ENCODE measurements around the gene SEPTIN12. TPM values are rescaled to one million over a fixed set of nuclear protein-coding genes. Genes with fewer than 3 reads are reported as not detected.

The SEPTIN12 gene
- total RNA-seq, 1 experiment from 2014 or later = not detected

DNA sequence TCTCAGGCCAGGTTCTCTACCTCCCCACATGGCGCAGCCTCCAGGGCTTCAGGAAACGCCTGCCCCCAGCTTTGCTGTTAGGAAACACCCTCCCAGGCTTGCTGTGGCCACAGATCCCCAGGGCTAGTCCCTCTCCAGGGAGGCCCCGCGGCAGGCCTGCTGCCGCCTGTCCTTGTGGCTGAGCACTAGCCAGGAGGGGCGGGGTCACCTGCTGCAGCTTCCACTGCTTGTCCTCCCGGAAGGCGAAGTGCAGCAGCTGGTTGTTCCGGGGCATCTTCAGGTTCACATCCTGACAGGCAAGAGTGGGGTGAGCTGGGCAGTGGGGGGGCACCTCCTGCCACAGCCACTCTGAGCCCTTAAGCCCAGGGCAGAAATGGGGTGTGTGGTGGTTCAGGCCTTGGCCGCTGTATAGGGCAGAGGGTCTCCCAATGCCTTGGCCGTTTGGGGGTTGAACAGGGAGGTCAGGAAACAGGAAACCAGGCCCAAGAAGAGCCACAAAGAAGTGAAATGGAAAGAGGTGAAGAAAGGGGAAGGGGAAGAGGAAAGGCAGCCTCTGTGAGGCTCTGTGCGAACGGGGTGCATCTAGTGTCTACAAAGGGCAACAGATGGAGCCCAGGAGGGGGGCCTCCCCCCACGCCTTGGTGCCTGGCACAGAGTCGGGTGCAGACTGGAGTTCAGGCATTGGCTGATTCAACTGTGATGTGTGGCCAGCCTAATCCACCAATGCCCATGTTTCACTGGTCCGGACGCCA, 12.3 kb upstream of the SEPTIN12 start (continued):
- no peak for TF ChIP-seq ESRRA (CRISPR knock-in tag; IDR thresholded peaks at IDR 0.05; ENCODE audit: borderline replicate concordance)
- TF ChIP-seq SMAD3 (CRISPR knock-in tag; IDR thresholded peaks at IDR 0.05; ENCODE audit: borderline replicate concordance) = no peak
- no peak for TF ChIP-seq GTF2I (CRISPR knock-in tag; conservative IDR thresholded peaks at IDR 0.05)

DNA sequence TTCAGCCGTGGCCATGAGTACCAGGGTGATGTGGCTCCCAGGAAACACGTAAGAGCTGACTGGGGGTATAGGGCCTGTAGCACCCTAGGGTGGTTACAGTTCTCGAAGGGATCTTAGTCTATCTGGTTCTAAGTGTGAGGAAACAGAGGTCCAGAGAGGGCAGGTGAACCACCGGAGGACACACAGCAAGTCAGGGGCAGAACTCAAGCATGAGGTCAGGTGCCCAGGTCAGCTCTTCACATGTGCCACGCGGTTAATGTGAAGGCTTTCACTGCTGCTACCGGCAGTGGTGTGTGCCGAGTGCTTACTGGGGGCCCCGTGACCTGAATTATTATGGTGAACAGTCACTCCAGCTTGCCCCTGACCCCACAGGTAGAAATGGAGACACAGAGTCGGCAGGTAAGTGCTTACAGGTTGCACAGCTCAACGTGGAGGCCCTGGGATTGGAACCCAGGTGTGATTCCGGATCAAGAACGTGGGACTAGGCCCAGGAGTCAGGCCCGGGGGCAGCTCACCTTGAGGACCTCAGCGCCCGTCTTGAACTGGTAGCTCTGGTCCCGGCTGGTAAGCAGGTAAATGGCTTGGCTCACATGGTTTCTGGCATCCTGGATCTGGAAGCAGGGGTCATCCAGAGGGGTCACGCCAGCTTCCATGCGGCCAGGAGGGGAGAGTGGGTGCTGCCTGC, 11.2 kb upstream of the SEPTIN12 start:
- DNase-seq (ENCODE audit: low spot score) (no peak), ATAC-seq (no peak)
- no peak overlapping the region for H3K4me3 Mint-ChIP-seq
- H3K4me1 Mint-ChIP-seq = peaks cover 18% of the 10 kb centered on the region
- ChIA-PET POLR2A (no interaction called here), CTCF (no interaction called here)
- peaks cover 4% of the 10 kb centered on the region; the same call in 1 of the 2 replicates for H3K36me3 Mint-ChIP-seq
- no peak for TF ChIP-seq TCF7 (CRISPR knock-in tag; IDR thresholded peaks at IDR 0.05; ENCODE audit: low read depth)
- TF ChIP-seq, protein P1, sequence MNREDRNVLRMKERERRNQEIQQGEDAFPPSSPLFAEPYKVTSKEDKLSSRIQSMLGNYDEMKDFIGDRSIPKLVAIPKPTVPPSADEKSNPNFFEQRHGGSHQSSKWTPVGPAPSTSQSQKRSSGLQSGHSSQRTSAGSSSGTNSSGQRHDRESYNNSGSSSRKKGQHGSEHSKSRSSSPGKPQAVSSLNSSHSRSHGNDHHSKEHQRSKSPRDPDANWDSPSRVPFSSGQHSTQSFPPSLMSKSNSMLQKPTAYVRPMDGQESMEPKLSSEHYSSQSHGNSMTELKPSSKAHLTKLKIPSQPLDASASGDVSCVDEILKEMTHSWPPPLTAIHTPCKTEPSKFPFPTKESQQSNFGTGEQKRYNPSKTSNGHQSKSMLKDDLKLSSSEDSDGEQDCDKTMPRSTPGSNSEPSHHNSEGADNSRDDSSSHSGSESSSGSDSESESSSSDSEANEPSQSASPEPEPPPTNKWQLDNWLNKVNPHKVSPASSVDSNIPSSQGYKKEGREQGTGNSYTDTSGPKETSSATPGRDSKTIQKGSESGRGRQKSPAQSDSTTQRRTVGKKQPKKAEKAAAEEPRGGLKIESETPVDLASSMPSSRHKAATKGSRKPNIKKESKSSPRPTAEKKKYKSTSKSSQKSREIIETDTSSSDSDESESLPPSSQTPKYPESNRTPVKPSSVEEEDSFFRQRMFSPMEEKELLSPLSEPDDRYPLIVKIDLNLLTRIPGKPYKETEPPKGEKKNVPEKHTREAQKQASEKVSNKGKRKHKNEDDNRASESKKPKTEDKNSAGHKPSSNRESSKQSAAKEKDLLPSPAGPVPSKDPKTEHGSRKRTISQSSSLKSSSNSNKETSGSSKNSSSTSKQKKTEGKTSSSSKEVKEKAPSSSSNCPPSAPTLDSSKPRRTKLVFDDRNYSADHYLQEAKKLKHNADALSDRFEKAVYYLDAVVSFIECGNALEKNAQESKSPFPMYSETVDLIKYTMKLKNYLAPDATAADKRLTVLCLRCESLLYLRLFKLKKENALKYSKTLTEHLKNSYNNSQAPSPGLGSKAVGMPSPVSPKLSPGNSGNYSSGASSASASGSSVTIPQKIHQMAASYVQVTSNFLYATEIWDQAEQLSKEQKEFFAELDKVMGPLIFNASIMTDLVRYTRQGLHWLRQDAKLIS (CRISPR knock-in tag; IDR thresholded peaks at IDR 0.05; ENCODE audit: borderline replicate concordance) = no peak
- TF ChIP-seq, protein P2, sequence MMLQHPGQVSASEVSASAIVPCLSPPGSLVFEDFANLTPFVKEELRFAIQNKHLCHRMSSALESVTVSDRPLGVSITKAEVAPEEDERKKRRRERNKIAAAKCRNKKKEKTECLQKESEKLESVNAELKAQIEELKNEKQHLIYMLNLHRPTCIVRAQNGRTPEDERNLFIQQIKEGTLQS (CRISPR knock-in tag; conservative IDR thresholded peaks at IDR 0.05) = no peak
- TF ChIP-seq FOXK1 (CRISPR knock-in tag; IDR thresholded peaks at IDR 0.05) = no peak
- H3K27me3 Mint-ChIP-seq (ENCODE audit: low read depth) = no peaks in the 10 kb centered on the region
- no peaks in the 10 kb centered on the region for H3K9me3 Mint-ChIP-seq
- no peak overlapping the region for H3K27ac Mint-ChIP-seq

DNA sequence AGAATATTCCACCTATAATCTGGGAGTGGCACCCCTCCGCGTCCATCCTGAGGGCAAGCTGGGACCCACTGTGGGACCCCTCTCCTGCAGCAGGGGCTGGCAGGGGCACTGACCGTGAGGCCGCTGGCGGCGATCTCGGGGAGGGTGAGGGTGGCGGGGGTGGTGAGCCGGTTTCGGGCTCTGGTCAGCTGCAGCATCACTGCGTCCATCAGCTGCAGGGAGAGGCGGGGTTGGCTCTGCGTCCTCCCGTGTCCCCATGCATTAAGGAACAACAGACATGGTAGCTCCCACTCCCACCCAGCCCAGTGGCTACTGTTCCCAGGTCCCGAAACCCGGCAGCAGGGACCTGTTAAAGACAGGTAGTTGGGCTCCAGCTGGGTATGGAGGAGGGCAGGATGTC, 10.3 kb upstream of the SEPTIN12 start:
- CTCF ChIA-PET = no interaction called here
- H3K36me3 Mint-ChIP-seq = peaks cover 4% of the 10 kb centered on the region; the same call in 1 of the 2 replicates
- POLR2A ChIA-PET = no interaction called here
- H3K27ac Mint-ChIP-seq = no peak overlapping the region
- ATAC-seq (no peak), DNase-seq (ENCODE audit: low spot score) (no peak)
- no peaks in the 10 kb centered on the region for H3K27me3 Mint-ChIP-seq (ENCODE audit: low read depth)
- peaks cover 15% of the 10 kb centered on the region for H3K4me1 Mint-ChIP-seq
- no peak overlapping the region for H3K4me3 Mint-ChIP-seq
- H3K9me3 Mint-ChIP-seq = no peaks in the 10 kb centered on the region
- no peak for TF ChIP-seq GTF2I (CRISPR knock-in tag; conservative IDR thresholded peaks at IDR 0.05)

DNA sequence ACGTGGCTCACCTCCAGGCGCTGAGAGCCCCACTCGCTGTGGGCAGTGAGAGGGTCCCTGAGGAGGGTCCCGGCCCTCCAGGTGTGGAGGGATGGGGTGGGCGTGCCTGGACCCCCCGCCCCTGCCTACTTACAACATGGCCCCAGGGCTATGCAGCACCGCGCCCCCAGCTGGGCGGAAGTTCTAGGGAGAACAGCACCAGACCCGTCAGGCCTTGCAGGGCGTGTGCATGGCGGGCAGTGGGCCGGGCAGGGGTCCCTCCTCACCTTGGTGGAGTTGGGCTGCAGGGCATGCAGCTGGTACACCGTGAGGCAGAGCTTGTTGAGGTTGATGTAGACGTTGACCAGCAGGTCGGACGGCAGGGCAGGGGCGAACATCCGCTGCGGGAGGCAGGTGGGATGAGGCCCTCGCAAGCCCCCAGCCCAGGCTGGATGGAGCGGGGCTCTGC, 9.7 kb upstream of the SEPTIN12 start:
- H3K4me3 Mint-ChIP-seq = no peak overlapping the region
- no peak for ATAC-seq
- TF ChIP-seq CREM (CRISPR knock-in tag; IDR thresholded peaks at IDR 0.05) (no peak), ELF4 (CRISPR knock-in tag; IDR thresholded peaks at IDR 0.05; ENCODE audit: low read depth) (no peak)
- H3K4me1 Mint-ChIP-seq = peaks cover 9% of the 10 kb centered on the region
- ChIA-PET CTCF (no interaction called here), POLR2A (no interaction called here)
- no peak overlapping the region for H3K27ac Mint-ChIP-seq
- DNase-seq (ENCODE audit: low spot score) = no peak
- no peaks in the 10 kb centered on the region for H3K27me3 Mint-ChIP-seq (ENCODE audit: low read depth)
- no peaks in the 10 kb centered on the region for H3K9me3 Mint-ChIP-seq
- H3K36me3 Mint-ChIP-seq = peaks cover 4% of the 10 kb centered on the region; the same call in 1 of the 2 replicates

DNA sequence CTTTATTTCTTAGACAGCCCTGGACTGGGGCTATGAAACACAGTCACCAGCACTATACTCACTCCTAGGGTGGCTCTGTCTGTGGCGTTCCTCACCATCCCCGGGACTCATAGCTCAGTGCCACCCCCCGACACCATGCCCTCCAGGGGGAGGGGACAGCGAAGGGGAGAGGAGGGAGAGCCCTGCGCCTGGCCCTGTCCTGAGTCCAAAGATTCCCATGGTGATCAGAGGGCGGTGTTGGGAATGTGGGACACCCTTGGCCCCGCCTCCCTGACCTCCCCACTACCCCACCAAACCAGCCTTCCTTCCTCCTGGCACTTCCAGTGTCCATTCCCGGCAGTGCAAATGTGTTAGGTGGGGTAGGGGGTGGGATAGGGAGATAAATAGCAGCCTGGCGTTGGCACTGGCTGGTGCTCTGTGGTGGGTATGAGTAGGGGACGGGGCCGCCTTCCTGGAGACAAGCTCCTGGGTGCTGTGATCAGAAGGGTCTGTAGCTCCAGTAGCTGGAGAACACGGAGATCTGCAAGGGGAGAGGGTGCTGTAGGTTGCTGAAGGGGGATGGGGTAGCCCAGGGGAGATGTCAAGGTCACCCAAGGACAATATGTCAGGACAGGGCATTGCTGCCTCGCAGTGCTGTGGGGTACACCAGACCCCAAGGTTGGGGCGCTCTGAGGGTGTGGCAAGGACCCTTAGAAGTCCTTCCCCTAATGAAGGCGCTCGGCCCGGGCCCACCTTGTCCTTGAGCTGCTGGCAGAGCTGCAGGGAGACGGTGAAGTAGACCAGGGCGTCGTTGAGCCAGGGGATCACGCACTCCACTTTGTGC, 9.0 kb upstream of the SEPTIN12 start:
- ChIA-PET POLR2A (no interaction called here), CTCF (no interaction called here)
- Mint-ChIP-seq H3K4me3 (no peak overlapping the region), H3K36me3 (peaks cover 4% of the 10 kb centered on the region; the same call in 1 of the 2 replicates), H3K9me3 (no peaks in the 10 kb centered on the region), H3K27ac (peak overlapping the region; percentile 78), H3K4me1 (peaks cover 9% of the 10 kb centered on the region), H3K27me3 (ENCODE audit: low read depth) (no peaks in the 10 kb centered on the region)
- ATAC-seq = no peak
- no peak for DNase-seq (ENCODE audit: low spot score)
- TF ChIP-seq SMAD3 (CRISPR knock-in tag; IDR thresholded peaks at IDR 0.05; ENCODE audit: borderline replicate concordance) (no peak), NFATC4 (CRISPR knock-in tag; IDR thresholded peaks at IDR 0.05) (no peak), SP1 (CRISPR knock-in tag; conservative IDR thresholded peaks at IDR 0.05) (no peak), JAZF1 (CRISPR knock-in tag; IDR thresholded peaks at IDR 0.05) (no peak), TEAD4 (CRISPR knock-in tag; IDR thresholded peaks at IDR 0.05) (no peak), HMGA2 (CRISPR knock-in tag; IDR thresholded peaks at IDR 0.05) (no peak), ZNF671 (CRISPR knock-in tag; IDR thresholded peaks at IDR 0.05) (no peak)
- TF ChIP-seq, protein P3, sequence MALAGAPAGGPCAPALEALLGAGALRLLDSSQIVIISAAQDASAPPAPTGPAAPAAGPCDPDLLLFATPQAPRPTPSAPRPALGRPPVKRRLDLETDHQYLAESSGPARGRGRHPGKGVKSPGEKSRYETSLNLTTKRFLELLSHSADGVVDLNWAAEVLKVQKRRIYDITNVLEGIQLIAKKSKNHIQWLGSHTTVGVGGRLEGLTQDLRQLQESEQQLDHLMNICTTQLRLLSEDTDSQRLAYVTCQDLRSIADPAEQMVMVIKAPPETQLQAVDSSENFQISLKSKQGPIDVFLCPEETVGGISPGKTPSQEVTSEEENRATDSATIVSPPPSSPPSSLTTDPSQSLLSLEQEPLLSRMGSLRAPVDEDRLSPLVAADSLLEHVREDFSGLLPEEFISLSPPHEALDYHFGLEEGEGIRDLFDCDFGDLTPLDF (CRISPR knock-in tag; IDR thresholded peaks at IDR 0.05) = no peak
- TF ChIP-seq, protein P4, sequence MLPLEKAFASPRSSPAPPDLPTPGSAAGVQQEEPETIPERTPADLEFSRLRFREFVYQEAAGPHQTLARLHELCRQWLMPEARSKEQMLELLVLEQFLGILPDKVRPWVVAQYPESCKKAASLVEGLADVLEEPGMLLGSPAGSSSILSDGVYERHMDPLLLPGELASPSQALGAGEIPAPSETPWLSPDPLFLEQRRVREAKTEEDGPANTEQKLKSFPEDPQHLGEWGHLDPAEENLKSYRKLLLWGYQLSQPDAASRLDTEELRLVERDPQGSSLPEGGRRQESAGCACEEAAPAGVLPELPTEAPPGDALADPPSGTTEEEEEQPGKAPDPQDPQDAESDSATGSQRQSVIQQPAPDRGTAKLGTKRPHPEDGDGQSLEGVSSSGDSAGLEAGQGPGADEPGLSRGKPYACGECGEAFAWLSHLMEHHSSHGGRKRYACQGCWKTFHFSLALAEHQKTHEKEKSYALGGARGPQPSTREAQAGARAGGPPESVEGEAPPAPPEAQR (CRISPR knock-in tag; IDR thresholded peaks at IDR 0.05) = no peak
